Glutamatergic neuron (in vitro differentiated cells): ENCODE results near the gene ARFGAP3. TPM values are rescaled to one million over a fixed set of nuclear protein-coding genes. Genes with fewer than 3 reads are reported as not detected.

ENCODE experiments used
- DNase-seq: peaks from one replicate; pipeline ENCODE4 v3.0.0; 2022
- H3K27ac Mint-ChIP-seq: one replicate; pipeline ENCODE4 v1.8.0; 2020; ENCODE audit warnings: mild to moderate bottlenecking, mixed read lengths, inconsistent platforms; ENCODE audit not compliant: unreplicated experiment
- H3K27me3 Mint-ChIP-seq: one replicate; pipeline ENCODE4 v1.8.0; 2020; ENCODE audit warnings: mild to moderate bottlenecking, moderate library complexity, mixed read lengths, inconsistent platforms; ENCODE audit not compliant: unreplicated experiment
- H3K36me3 Mint-ChIP-seq: one replicate; pipeline ENCODE4 v1.8.0; 2020; ENCODE audit warnings: mild to moderate bottlenecking, mixed read lengths, inconsistent platforms; ENCODE audit not compliant: unreplicated experiment
- H3K4me1 Mint-ChIP-seq: one replicate; pipeline ENCODE4 v1.8.0; 2020; ENCODE audit warnings: mild to moderate bottlenecking, low read depth, mixed read lengths, inconsistent platforms; ENCODE audit not compliant: unreplicated experiment
- H3K4me3 Mint-ChIP-seq: one replicate; pipeline ENCODE4 v1.8.0; 2020; ENCODE audit warnings: mild to moderate bottlenecking, mixed read lengths, inconsistent platforms; ENCODE audit not compliant: unreplicated experiment
- H3K9me3 Mint-ChIP-seq: one replicate; pipeline ENCODE4 v1.8.0; 2020; ENCODE audit warnings: mild to moderate bottlenecking, moderate library complexity, mixed read lengths, inconsistent platforms; ENCODE audit not compliant: unreplicated experiment
- total RNA-seq: library from RNA; stranded (reverse); fragmentation: NEBNext Ultra II Directional; extraction: Animal tissue kit (Norgen Biotek cat#: 25700); gene quantifications from one replicate; pipeline ENCODE4 v1.2.1, GENCODE V29; 2021; ENCODE audit not compliant: unreplicated experiment
- TF ChIP-seq, protein P1 (sequence below): fragments of 200-600 bp; sonication (generic); IDR thresholded peaks from one replicate; pipeline ENCODE4 v1.5.0; 2021; ENCODE audit not compliant: partially characterized antibody, unreplicated experiment

ARFGAP3 gene
- total RNA-seq, 1 donor from 2014 or later, result 18.4 TPM

DNA sequence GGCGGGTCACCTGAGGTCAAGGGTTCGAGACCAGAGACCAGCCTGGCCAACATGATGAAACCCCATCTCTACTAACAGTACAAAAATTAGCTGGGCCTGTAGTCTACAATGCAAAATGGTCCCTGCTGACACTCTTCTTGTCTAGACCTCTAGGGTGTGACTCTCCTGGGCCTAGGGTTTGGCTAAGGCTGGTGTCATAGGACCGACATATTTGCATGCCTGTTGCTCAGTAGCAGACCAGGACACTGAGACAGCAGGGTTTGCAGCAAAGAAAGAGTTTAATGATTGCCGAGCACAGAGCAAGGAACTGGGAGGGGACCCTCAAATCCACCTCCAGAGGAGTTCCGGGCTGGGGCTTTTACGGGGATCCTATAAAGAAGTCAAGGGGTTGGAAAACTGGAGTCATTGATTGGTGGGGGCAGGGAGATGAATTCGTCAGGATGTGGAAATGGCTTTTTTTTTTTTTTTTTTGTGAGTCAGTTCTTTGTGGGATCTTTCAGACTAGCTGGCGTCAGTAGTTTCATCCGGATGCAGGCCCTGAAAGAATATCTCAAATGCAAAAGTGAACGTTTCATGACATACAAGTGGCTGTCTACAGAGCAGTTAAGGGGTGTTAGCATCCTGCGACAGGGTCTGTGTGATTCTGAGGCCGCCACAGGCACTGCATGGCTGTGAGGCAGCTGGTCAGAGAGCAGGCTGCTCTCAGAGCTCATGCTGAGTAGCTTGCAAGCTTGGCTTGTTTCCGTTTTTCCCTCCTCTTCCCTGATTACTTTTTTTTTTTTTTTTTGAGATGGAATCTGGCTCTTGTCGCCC, 109.2 kb downstream of the ARFGAP3 start:
- DNase-seq, result peak; percentile 45
- H3K9me3 Mint-ChIP-seq, result peaks cover 11% of the 10 kb centered on the region
- peaks cover 6% of the 10 kb centered on the region for H3K4me1 Mint-ChIP-seq
- no peaks in the 10 kb centered on the region for H3K36me3 Mint-ChIP-seq
- peak overlapping the region; percentile 15 for H3K4me3 Mint-ChIP-seq
- TF ChIP-seq, protein P1, sequence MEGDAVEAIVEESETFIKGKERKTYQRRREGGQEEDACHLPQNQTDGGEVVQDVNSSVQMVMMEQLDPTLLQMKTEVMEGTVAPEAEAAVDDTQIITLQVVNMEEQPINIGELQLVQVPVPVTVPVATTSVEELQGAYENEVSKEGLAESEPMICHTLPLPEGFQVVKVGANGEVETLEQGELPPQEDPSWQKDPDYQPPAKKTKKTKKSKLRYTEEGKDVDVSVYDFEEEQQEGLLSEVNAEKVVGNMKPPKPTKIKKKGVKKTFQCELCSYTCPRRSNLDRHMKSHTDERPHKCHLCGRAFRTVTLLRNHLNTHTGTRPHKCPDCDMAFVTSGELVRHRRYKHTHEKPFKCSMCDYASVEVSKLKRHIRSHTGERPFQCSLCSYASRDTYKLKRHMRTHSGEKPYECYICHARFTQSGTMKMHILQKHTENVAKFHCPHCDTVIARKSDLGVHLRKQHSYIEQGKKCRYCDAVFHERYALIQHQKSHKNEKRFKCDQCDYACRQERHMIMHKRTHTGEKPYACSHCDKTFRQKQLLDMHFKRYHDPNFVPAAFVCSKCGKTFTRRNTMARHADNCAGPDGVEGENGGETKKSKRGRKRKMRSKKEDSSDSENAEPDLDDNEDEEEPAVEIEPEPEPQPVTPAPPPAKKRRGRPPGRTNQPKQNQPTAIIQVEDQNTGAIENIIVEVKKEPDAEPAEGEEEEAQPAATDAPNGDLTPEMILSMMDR, result no peak
- H3K27me3 Mint-ChIP-seq, result peaks cover 6% of the 10 kb centered on the region
- peak overlapping the region; percentile 88 for H3K27ac Mint-ChIP-seq

Other genes starting within 250 kb of the ARFGAP3 start
- gene POLDIP3, start 242.4 kb downstream of the ARFGAP3 start, total RNA-seq, result 52.8 TPM
- 1.1 TPM for gene ATP5MGL, start 216.7 kb downstream of the ARFGAP3 start, total RNA-seq
- 148 TPM for gene CYB5R3, start 207.9 kb downstream of the ARFGAP3 start, total RNA-seq
- 61.4 TPM for gene A4GALT, start 136.4 kb downstream of the ARFGAP3 start, total RNA-seq
- 47.3 TPM for gene PACSIN2, start 157.9 kb upstream of the ARFGAP3 start, total RNA-seq
- gene TTLL1, start 232.1 kb upstream of the ARFGAP3 start, total RNA-seq, result 22.0 TPM